ENCODE measurements around the gene TMEM213. TPM values are rescaled to one million over a fixed set of nuclear protein-coding genes. Genes with fewer than 3 reads are reported as not detected.

TMEM213 gene
- total RNA-seq, 1 experiment from 2014 or later: not detected

GRCh38 chr7:138832966-138833365 lies 35.2 kb downstream of the TMEM213 start:
- no peaks in the 10 kb centered on the region for H3K4me1 ChIP-seq (replicated peaks; ENCODE audit: insufficient read depth)
- CTCF ChIA-PET: no interaction called here
- no peaks in the 10 kb centered on the region for H3K9me2 ChIP-seq (ENCODE audit: insufficient read depth)
- TF ChIP-seq CTCF (conservative IDR thresholded peaks at IDR 0.05): no peak
- no peak for TF ChIP-seq EZH2 (IDR thresholded peaks at IDR 0.05; ENCODE audit: low read depth)
- no peaks in the 10 kb centered on the region for H3K27me3 ChIP-seq (ENCODE audit: insufficient read depth, low read depth)
- H3K4me3 ChIP-seq: no peak overlapping the region
- POLR2A ChIA-PET (ENCODE audit: unreplicated experiment): no interaction called here
- H3K36me3 ChIP-seq (ENCODE audit: low read depth): no peaks in the 10 kb centered on the region
- no peak overlapping the region for H2AFZ ChIP-seq
- no peaks in the 10 kb centered on the region for H3K9me3 ChIP-seq (ENCODE audit: insufficient read depth, low read depth)
- H3K4me2 ChIP-seq: no peak overlapping the region
- no peaks in the 10 kb centered on the region for H3K79me2 ChIP-seq (ENCODE audit: low read depth)
- DNase-seq: no peak
- H3F3A ChIP-seq (ENCODE audit: insufficient read depth, low read depth): no peaks in the 10 kb centered on the region
- no peaks in the 10 kb centered on the region for H4K20me1 ChIP-seq (ENCODE audit: insufficient read depth)
- no peak overlapping the region for H3K27ac ChIP-seq
- no TSS peak for BruUV-seq (replicated peaks)
- intact Hi-C loops (cut with micrococcal nuclease; ENCODE audit: unreplicated experiment): no loop called here

GRCh38 chr7:138833596-138833995 lies 35.8 kb downstream of the TMEM213 start:
- no peaks in the 10 kb centered on the region for H3K9me3 ChIP-seq (ENCODE audit: insufficient read depth, low read depth)
- no peak overlapping the region for H3K4me3 ChIP-seq
- H3K4me1 ChIP-seq (replicated peaks; ENCODE audit: insufficient read depth): no peaks in the 10 kb centered on the region
- DNase-seq: no peak
- no peak overlapping the region for H3K27ac ChIP-seq
- TF ChIP-seq EZH2 (IDR thresholded peaks at IDR 0.05; ENCODE audit: low read depth): no peak
- no peak for TF ChIP-seq CTCF (conservative IDR thresholded peaks at IDR 0.05)
- POLR2A ChIA-PET (ENCODE audit: unreplicated experiment): no interaction called here
- peaks cover 2% of the 10 kb centered on the region; the same call in 1 of the 2 replicates for H3K36me3 ChIP-seq (ENCODE audit: low read depth)
- H3K27me3 ChIP-seq (ENCODE audit: insufficient read depth, low read depth): no peaks in the 10 kb centered on the region
- H3K9me2 ChIP-seq (ENCODE audit: insufficient read depth): no peaks in the 10 kb centered on the region
- no peaks in the 10 kb centered on the region for H3F3A ChIP-seq (ENCODE audit: insufficient read depth, low read depth)
- H2AFZ ChIP-seq: no peak overlapping the region
- no TSS peak for BruUV-seq (replicated peaks)
- H3K79me2 ChIP-seq (ENCODE audit: low read depth): no peaks in the 10 kb centered on the region
- H4K20me1 ChIP-seq (ENCODE audit: insufficient read depth): no peaks in the 10 kb centered on the region
- CTCF ChIA-PET: no interaction called here
- no peak overlapping the region for H3K4me2 ChIP-seq
- intact Hi-C loops (cut with micrococcal nuclease; ENCODE audit: unreplicated experiment): no loop called here

GRCh38 chr7:138834583-138834982 lies 36.8 kb downstream of the TMEM213 start:
- Histone ChIP-seq H3K36me3 (ENCODE audit: low read depth) (peaks cover 5% of the 10 kb centered on the region; the same call in 1 of the 2 replicates), H2AFZ (no peak overlapping the region), H3K27ac (no peak overlapping the region), H4K20me1 (ENCODE audit: insufficient read depth) (no peaks in the 10 kb centered on the region), H3K4me2 (no peak overlapping the region), H3K4me3 (no peak overlapping the region), H3F3A (ENCODE audit: insufficient read depth, low read depth) (no peaks in the 10 kb centered on the region), H3K9me3 (ENCODE audit: insufficient read depth, low read depth) (no peaks in the 10 kb centered on the region), H3K79me2 (ENCODE audit: low read depth) (no peaks in the 10 kb centered on the region), H3K27me3 (ENCODE audit: insufficient read depth, low read depth) (no peaks in the 10 kb centered on the region), H3K9me2 (ENCODE audit: insufficient read depth) (no peaks in the 10 kb centered on the region), H3K4me1 (replicated peaks; ENCODE audit: insufficient read depth) (no peaks in the 10 kb centered on the region)
- TF ChIP-seq EZH2 (IDR thresholded peaks at IDR 0.05; ENCODE audit: low read depth): no peak
- no peak for TF ChIP-seq CTCF (conservative IDR thresholded peaks at IDR 0.05)
- ChIA-PET POLR2A (ENCODE audit: unreplicated experiment) (no interaction called here), CTCF (no interaction called here)
- intact Hi-C loops (cut with micrococcal nuclease; ENCODE audit: unreplicated experiment): no loop called here
- no peak for DNase-seq
- no TSS peak for BruUV-seq (replicated peaks)
